HFFc6 (cell line): ENCODE measurements around the gene MMP27. TPM values are rescaled to one million over a fixed set of nuclear protein-coding genes. Genes with fewer than 3 reads are reported as not detected.
A peak's percentile ranks its signal among the peaks of the same experiment; 100 is the strongest.

Experiments
- DNase-seq: peaks from one replicate; pipeline ENCODE4 v3.0.0-alpha.2; 2018
- H3K27ac Mint-ChIP-seq: 2 replicates; pipeline ENCODE4 v1.8.0; 2020; ENCODE audit warnings: mild to moderate bottlenecking, mixed read lengths
- H3K27me3 Mint-ChIP-seq: 2 replicates; pipeline ENCODE4 v1.8.0; 2021; ENCODE audit warnings: mild to moderate bottlenecking, moderate library complexity, mixed read lengths; ENCODE audit not compliant: insufficient read depth
- H3K36me3 Mint-ChIP-seq: 2 replicates; pipeline ENCODE4 v1.8.0; 2021; ENCODE audit warnings: low read depth, mixed read lengths
- H3K4me1 Mint-ChIP-seq: 2 replicates; pipeline ENCODE4 v1.8.0; 2020; ENCODE audit warnings: low read depth, mixed read lengths
- H3K4me3 Mint-ChIP-seq: 2 replicates; pipeline ENCODE4 v1.8.0; 2020; ENCODE audit warnings: mild to moderate bottlenecking, moderate library complexity, mixed read lengths
- H3K9me3 Mint-ChIP-seq: 2 replicates; pipeline ENCODE4 v1.8.0; 2020; ENCODE audit warnings: mild to moderate bottlenecking, mixed read lengths
- total RNA-seq, 6 experiments: library from RNA; stranded (reverse); fragmentation: NEBNext Ultra II Directional; extraction: Animal tissue kit (Norgen Biotek cat#: 25700); gene quantifications; 2 replicates in 1 of 6; 3 replicates in 5 of 6; pipeline ENCODE4 v1.2.3, GENCODE V29; 2021
- TF ChIP-seq, protein P1 (sequence below): fragments of 200-600 bp; sonication (generic); IDR thresholded peaks from 2 replicates; pipeline ENCODE4 v1.5.0; 2021; ENCODE audit warnings: antibody characterized with exemption, mild to moderate bottlenecking

The MMP27 gene
- total RNA-seq, 6 experiments from 2014 or later = not detected

DNA sequence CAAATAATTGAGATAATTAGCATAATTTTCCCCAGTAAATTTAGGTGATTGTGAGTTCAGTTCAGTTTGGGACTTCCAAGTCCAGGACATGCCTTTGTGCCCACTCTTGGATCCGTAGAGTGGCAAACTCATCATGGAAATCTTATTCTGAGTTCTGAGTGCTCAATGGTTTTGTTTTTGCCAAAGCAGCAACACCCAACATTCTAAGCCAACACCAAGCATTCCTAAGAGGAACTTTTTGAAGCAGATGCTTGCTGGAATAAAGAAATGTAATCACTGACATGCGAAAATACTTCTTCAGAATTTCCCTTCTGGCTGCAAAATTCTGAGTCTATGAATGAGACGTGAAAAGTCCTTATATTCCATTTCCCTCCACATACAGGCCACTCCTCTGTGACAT is 10.4 kb downstream of the MMP27 start:
- no peak overlapping the region for H3K27ac Mint-ChIP-seq
- H3K9me3 Mint-ChIP-seq = no peaks in the 10 kb centered on the region
- no peak overlapping the region for H3K4me3 Mint-ChIP-seq
- no peaks in the 10 kb centered on the region for H3K36me3 Mint-ChIP-seq
- H3K27me3 Mint-ChIP-seq = peaks cover 12% of the 10 kb centered on the region
- no peak for DNase-seq
- H3K4me1 Mint-ChIP-seq = no peaks in the 10 kb centered on the region
- TF ChIP-seq, protein P1, sequence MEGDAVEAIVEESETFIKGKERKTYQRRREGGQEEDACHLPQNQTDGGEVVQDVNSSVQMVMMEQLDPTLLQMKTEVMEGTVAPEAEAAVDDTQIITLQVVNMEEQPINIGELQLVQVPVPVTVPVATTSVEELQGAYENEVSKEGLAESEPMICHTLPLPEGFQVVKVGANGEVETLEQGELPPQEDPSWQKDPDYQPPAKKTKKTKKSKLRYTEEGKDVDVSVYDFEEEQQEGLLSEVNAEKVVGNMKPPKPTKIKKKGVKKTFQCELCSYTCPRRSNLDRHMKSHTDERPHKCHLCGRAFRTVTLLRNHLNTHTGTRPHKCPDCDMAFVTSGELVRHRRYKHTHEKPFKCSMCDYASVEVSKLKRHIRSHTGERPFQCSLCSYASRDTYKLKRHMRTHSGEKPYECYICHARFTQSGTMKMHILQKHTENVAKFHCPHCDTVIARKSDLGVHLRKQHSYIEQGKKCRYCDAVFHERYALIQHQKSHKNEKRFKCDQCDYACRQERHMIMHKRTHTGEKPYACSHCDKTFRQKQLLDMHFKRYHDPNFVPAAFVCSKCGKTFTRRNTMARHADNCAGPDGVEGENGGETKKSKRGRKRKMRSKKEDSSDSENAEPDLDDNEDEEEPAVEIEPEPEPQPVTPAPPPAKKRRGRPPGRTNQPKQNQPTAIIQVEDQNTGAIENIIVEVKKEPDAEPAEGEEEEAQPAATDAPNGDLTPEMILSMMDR = no peak

GRCh38 chr11:102685754-102686153 is 19.8 kb downstream of the MMP27 start:
- H3K27me3 Mint-ChIP-seq = peaks cover 19% of the 10 kb centered on the region; the same call in 1 of the 2 replicates
- no peaks in the 10 kb centered on the region for H3K9me3 Mint-ChIP-seq
- no peaks in the 10 kb centered on the region for H3K36me3 Mint-ChIP-seq
- no peak overlapping the region for H3K27ac Mint-ChIP-seq
- TF ChIP-seq, protein P1 = no peak
- H3K4me3 Mint-ChIP-seq = no peak overlapping the region
- no peaks in the 10 kb centered on the region for H3K4me1 Mint-ChIP-seq
- no peak for DNase-seq

DNA sequence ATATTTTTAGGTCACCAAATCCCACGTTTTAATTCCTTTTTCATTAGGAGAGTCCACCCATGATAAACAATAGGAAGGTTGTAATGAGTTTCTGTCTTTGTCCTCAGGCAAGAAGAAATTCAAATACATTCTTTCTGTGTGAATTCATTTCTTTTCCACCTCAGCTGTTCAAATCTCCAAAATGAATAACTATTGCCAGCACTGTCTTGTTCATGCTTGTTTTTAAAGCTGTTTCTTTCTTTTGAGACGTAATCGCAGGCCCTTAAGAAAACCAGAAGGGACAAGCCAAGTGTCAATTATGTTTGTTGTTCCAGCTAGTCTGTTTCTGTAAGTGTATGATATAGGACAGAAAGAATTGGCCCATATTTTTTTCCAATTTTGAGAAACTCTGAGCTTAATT is 20.2 kb downstream of the MMP27 start:
- Mint-ChIP-seq H3K27ac (no peak overlapping the region), H3K4me3 (no peak overlapping the region), H3K9me3 (no peaks in the 10 kb centered on the region), H3K36me3 (no peaks in the 10 kb centered on the region), H3K27me3 (peaks cover 19% of the 10 kb centered on the region; the same call in 1 of the 2 replicates), H3K4me1 (no peaks in the 10 kb centered on the region)
- no peak for DNase-seq
- TF ChIP-seq, protein P1 = no peak

GRCh38 chr11:102683277-102683676 is 22.3 kb downstream of the MMP27 start:
- H3K27me3 Mint-ChIP-seq = peaks cover 16% of the 10 kb centered on the region; the same call in 1 of the 2 replicates
- no peak overlapping the region for H3K4me3 Mint-ChIP-seq
- H3K27ac Mint-ChIP-seq = no peak overlapping the region
- H3K36me3 Mint-ChIP-seq = no peaks in the 10 kb centered on the region
- TF ChIP-seq, protein P1 = no peak
- no peaks in the 10 kb centered on the region for H3K9me3 Mint-ChIP-seq
- no peaks in the 10 kb centered on the region for H3K4me1 Mint-ChIP-seq
- DNase-seq = no peak

DNA sequence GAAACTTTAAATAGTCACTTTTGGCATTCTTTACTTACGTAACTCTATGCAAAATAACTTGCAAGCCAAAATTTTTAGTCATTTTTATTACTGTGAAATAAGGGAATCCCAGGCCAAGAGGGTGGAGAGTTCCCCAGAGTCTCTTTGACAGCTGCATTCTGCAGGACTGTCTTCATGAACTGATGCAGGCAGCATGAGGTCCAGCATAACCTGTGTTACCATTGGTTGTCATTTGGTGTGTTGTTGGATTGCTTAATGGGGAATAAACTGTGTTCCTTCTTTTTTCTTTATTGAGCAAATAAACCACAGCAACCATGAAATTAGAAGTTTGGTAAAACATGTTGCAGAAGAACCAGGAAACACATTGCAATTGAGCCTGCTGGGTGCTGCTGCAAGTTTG is 24.6 kb downstream of the MMP27 start:
- Mint-ChIP-seq H3K9me3 (no peaks in the 10 kb centered on the region), H3K27ac (no peak overlapping the region), H3K4me1 (no peaks in the 10 kb centered on the region), H3K4me3 (no peak overlapping the region), H3K27me3 (peaks cover 17% of the 10 kb centered on the region; the same call in 1 of the 2 replicates), H3K36me3 (no peaks in the 10 kb centered on the region)
- peak; percentile 4 for DNase-seq
- TF ChIP-seq, protein P1 = no peak

DNA sequence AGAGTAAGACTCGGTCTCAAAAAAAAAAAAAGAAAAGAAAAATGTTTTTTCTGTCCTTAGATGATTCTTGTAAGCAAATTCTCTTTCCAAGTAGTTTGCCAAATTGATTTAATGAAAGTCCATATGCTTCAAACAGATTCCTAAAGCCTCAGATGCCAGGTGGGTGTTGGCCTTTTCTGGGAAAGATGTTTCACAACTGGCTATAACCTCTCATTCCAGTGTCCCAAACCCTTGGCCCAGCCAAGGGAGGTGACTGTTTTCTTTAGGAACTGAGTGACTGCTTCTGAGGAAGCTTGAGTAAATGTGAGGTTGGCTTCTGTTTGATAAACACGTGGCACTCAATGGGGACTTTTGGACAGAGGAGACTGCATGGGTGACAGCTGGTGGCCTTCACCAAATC is 27.5 kb downstream of the MMP27 start:
- Mint-ChIP-seq H3K27me3 (peaks cover 26% of the 10 kb centered on the region), H3K27ac (no peak overlapping the region), H3K4me3 (no peak overlapping the region), H3K36me3 (no peaks in the 10 kb centered on the region), H3K9me3 (no peaks in the 10 kb centered on the region), H3K4me1 (no peaks in the 10 kb centered on the region)
- TF ChIP-seq, protein P1 = no peak
- no peak for DNase-seq
